Naive thymus-derived CD4-positive, alpha-beta T cell (primary cell): ENCODE measurements around the gene RRAD. TPM values are rescaled to one million over a fixed set of nuclear protein-coding genes. Genes with fewer than 3 reads are reported as not detected.

Experiments
- ATAC-seq: fragments of 150-1000 bp; cut with Tn5 transposase; 2 replicates; pipeline ENCODE4 v1.10.0; 2021; ENCODE audit warnings: mild to moderate bottlenecking, moderate library complexity
- CTCF ChIA-PET: fragments of 350-600 bp; sonication (Branson Sonifier 250); formaldehyde crosslinking; loops from one replicate; lab custom pipeline; 2021; ENCODE audit warnings: antibody characterized with exemption; lab: Charles Lee
- POLR2A ChIA-PET: fragments of 350-600 bp; sonication (Branson Sonifier 250); formaldehyde crosslinking; loops from one replicate; lab custom pipeline; 2021; ENCODE audit warnings: antibody characterized with exemption, inconsistent platforms; lab: Charles Lee
- DNase-seq, 9 donors: peaks; one replicate each; pipeline versions ENCODE4 v3.0.0 to v3.0.0-alpha.2; 2020 to 2022; ENCODE audit warnings: mixed read lengths in 1 of 9
- H3K27ac ChIP-seq: one replicate; pipeline ENCODE4 v1.7.0; 2013; ENCODE audit warnings: mild to moderate bottlenecking, low read depth, low read length, moderate library complexity
- H3K27me3 ChIP-seq, 2 donors: one replicate each; pipeline ENCODE4 v1.7.0; 2013; ENCODE audit warnings: low read length in 2 of 2, mild to moderate bottlenecking in 2 of 2, moderate library complexity in 2 of 2; ENCODE audit not compliant: control insufficient read depth in 2 of 2, insufficient read depth in 2 of 2
- H3K36me3 ChIP-seq, 3 experiments: 1 replicate in 2 of 3; 2 replicates in 1 of 3; pipeline ENCODE4 v1.7.0; 2013; ENCODE audit warnings: low read length in 3 of 3, mild to moderate bottlenecking in 3 of 3, moderate library complexity in 1 of 3; ENCODE audit not compliant: insufficient read depth in 3 of 3, control insufficient read depth in 2 of 3
- H3K4me1 ChIP-seq, 2 donors: one replicate each; pipeline ENCODE4 v1.7.0; 2013; ENCODE audit warnings: low read length in 2 of 2, mild to moderate bottlenecking in 2 of 2, moderate library complexity in 1 of 2; ENCODE audit not compliant: control insufficient read depth in 2 of 2, insufficient read depth in 2 of 2
- H3K4me3 ChIP-seq: 2 replicates; pipeline ENCODE4 v1.7.0; 2013; ENCODE audit warnings: mild to moderate bottlenecking, low read length
- H3K9me3 ChIP-seq, 3 experiments: 1 replicate in 2 of 3; 2 replicates in 1 of 3; pipeline ENCODE4 v1.7.0; 2013; ENCODE audit warnings: low read length in 3 of 3; ENCODE audit not compliant: control insufficient read depth in 2 of 3
- H3K27ac Mint-ChIP-seq, 9 donors: one replicate each; pipeline ENCODE4 v1.8.0; 2020 to 2022; ENCODE audit warnings: mixed read lengths in 9 of 9, mild to moderate bottlenecking in 8 of 9, moderate library complexity in 5 of 9, inconsistent platforms in 2 of 9
- H3K27me3 Mint-ChIP-seq, 5 donors: one replicate each; pipeline ENCODE4 v1.8.0; 2021 to 2022; ENCODE audit warnings: mixed read lengths in 5 of 5, mild to moderate bottlenecking in 1 of 5
- H3K36me3 Mint-ChIP-seq, 5 donors: one replicate each; pipeline ENCODE4 v1.8.0; 2020 to 2022; ENCODE audit warnings: mixed read lengths in 5 of 5, mild to moderate bottlenecking in 3 of 5, inconsistent platforms in 1 of 5
- H3K4me1 Mint-ChIP-seq, 7 donors: one replicate each; pipeline ENCODE4 v1.8.0; 2020 to 2022; ENCODE audit warnings: mixed read lengths in 7 of 7, mild to moderate bottlenecking in 3 of 7, inconsistent platforms in 1 of 7
- H3K4me3 Mint-ChIP-seq, 10 donors: one replicate each; pipeline ENCODE4 v1.8.0; 2020 to 2022; ENCODE audit warnings: mild to moderate bottlenecking in 10 of 10, mixed read lengths in 10 of 10, moderate library complexity in 6 of 10, inconsistent platforms in 2 of 10
- H3K9me3 Mint-ChIP-seq, 11 donors: one replicate each; pipeline ENCODE4 v1.8.0; 2020 to 2022; ENCODE audit warnings: mixed read lengths in 11 of 11, mild to moderate bottlenecking in 4 of 11, inconsistent platforms in 1 of 11, moderate library complexity in 1 of 11
- intact Hi-C, 2 donors: fragments of 100-400 bp; cut with micrococcal nuclease; formaldehyde crosslinking; loops; one replicate each; pipeline ENCODE4 v1.15.1; 2023
- polyA plus RNA-seq, 2 donors: library from polyadenylated mRNA; unstranded; fragments of 300-500 nt; fragmentation: Illumina TruSeq; gene quantifications; one replicate each; pipeline ENCODE4 v1.2.3, GENCODE V29; 2021
- total RNA-seq, 6 experiments: library from RNA in 5 of 6; stranded (reverse) in 5 of 6; gene quantifications; 1 replicate in 5 of 6; 2 replicates in 1 of 6; pipeline ENCODE4 v1.2.3 and lab custom pipeline; 2021 to 2026

The RRAD gene
- total and polyA plus RNA-seq, 7 experiments from 2014 or later: 0.24 to 1.6 (median 0.88) TPM; not detected in 2

GRCh38 chr16:66881964-66882508 is 43.3 kb downstream of the RRAD start:
- Histone ChIP-seq H3K27me3 (no peaks in the 10 kb centered on the region), H3K36me3 (peaks cover 0 to 34% (median 0%) of the 10 kb centered on the region in 3 experiments), H3K9me3 (no peaks in the 10 kb centered on the region), H3K27ac (no peak overlapping the region), H3K4me1 (peaks cover 4 to 12% of the 10 kb centered on the region in 2 donors), H3K4me3 (no peak overlapping the region)
- no peak for ATAC-seq
- H3K9me3 Mint-ChIP-seq: no peaks in the 10 kb centered on the region
- intact Hi-C loops: loop anchor here (5.0 kb wide), 2 partner anchors 50 to 330 kb away; partner anchors contain the start of genes CIAO2B (in 2 of the 2), CKLF (in 1 of the 2) and TK2 (in 1 of the 2)
- peaks cover 22 to 59% (median 37%) of the 10 kb centered on the region in 7 donors for H3K4me1 Mint-ChIP-seq
- ChIA-PET POLR2A (interaction anchor here (0.6 to 3.8 kb wide), 6 partner anchors 9 to 273 kb away, joined by 3 to 21 read pairs (median 4); partner anchors contain the start of gene NAE1), CTCF (interaction anchor here (0.6 to 3.4 kb wide), 4 partner anchors 9 to 51 kb away, joined by 4 to 26 read pairs (median 6); partner anchors contain the start of gene NAE1)
- no peak for DNase-seq
- no peaks in the 10 kb centered on the region for H3K27me3 Mint-ChIP-seq
- H3K4me3 Mint-ChIP-seq: peak overlapping the region in 9 of 10 donors; percentile 51 to 100 (median 92)
- H3K27ac Mint-ChIP-seq: peak overlapping the region in 2 of 9 donors; percentile 12 to 48
- peaks cover 0 to 20% (median 4%) of the 10 kb centered on the region in 5 donors for H3K36me3 Mint-ChIP-seq

GRCh38 chr16:66881560-66881959 is 43.8 kb downstream of the RRAD start:
- Mint-ChIP-seq H3K36me3 (peaks cover 0 to 19% (median 4%) of the 10 kb centered on the region in 5 donors), H3K4me1 (peaks cover 20 to 54% (median 33%) of the 10 kb centered on the region in 7 donors), H3K9me3 (no peaks in the 10 kb centered on the region), H3K4me3 (peak overlapping the region; percentile 29 to 100 (median 94)), H3K27me3 (no peaks in the 10 kb centered on the region), H3K27ac (peak overlapping the region in 3 of 9 donors; percentile 32 to 89 (median 48))
- H3K27ac ChIP-seq: no peak overlapping the region
- H3K9me3 ChIP-seq: no peaks in the 10 kb centered on the region
- POLR2A ChIA-PET: interaction anchor here (0.7 to 3.8 kb wide), 2 partner anchors 11 to 51 kb away, joined by 3 to 21 read pairs; partner anchors contain the start of gene NAE1
- intact Hi-C loops: loop anchor here (5.0 kb wide), 2 partner anchors 51 to 329 kb away; partner anchors contain the start of genes CIAO2B (in 2 of the 2), CKLF (in 1 of the 2) and TK2 (in 1 of the 2)
- H3K36me3 ChIP-seq: peaks cover 0 to 30% (median 0%) of the 10 kb centered on the region in 3 experiments
- H3K4me1 ChIP-seq: peaks cover 4 to 12% of the 10 kb centered on the region in 2 donors
- H3K27me3 ChIP-seq: no peaks in the 10 kb centered on the region
- CTCF ChIA-PET: interaction anchor here (1.1 to 3.4 kb wide), 4 partner anchors 9 to 22 kb away, joined by 3 to 26 read pairs (median 4); no protein-coding TSS in a partner anchor
- ATAC-seq: no peak
- DNase-seq: no peak
- H3K4me3 ChIP-seq: no peak overlapping the region

- POLR2A ChIA-PET: interaction anchor here (0.7 to 3.8 kb wide), 4 partner anchors 12 to 51 kb away, joined by 3 to 21 read pairs (median 3); partner anchors contain the start of gene NAE1
- peaks cover 20 to 52% (median 31%) of the 10 kb centered on the region in 7 donors for H3K4me1 Mint-ChIP-seq
- no peaks in the 10 kb centered on the region for H3K9me3 ChIP-seq
- no peak for ATAC-seq
- peak overlapping the region in 3 of 9 donors; percentile 18 to 89 (median 76) for H3K27ac Mint-ChIP-seq
- no peaks in the 10 kb centered on the region for H3K9me3 Mint-ChIP-seq
- H3K4me3 ChIP-seq: peak overlapping the region; percentile 86
- no peaks in the 10 kb centered on the region for H3K27me3 Mint-ChIP-seq
- H3K27me3 ChIP-seq: no peaks in the 10 kb centered on the region
- H3K36me3 ChIP-seq: peaks cover 0 to 26% (median 0%) of the 10 kb centered on the region in 3 experiments
- CTCF ChIA-PET: interaction anchor here (1.0 to 3.4 kb wide), 5 partner anchors 8 to 51 kb away, joined by 3 to 26 read pairs (median 4); partner anchors contain the start of gene NAE1
- DNase-seq: peak in 1 of 9 donors; percentile 40
- peaks cover 0 to 17% (median 4%) of the 10 kb centered on the region in 5 donors for H3K36me3 Mint-ChIP-seq
- peaks cover 4 to 12% of the 10 kb centered on the region in 2 donors for H3K4me1 ChIP-seq
- intact Hi-C loops: loop anchor here (5.0 kb wide), 2 partner anchors 51 to 329 kb away; partner anchors contain the start of genes CIAO2B (in 2 of the 2), CKLF (in 1 of the 2) and TK2 (in 1 of the 2)
- H3K4me3 Mint-ChIP-seq: peak overlapping the region; percentile 77 to 100 (median 96)
- H3K27ac ChIP-seq: peak overlapping the region; percentile 67
Observed at GRCh38 chr16:66881014-66881417, 44.3 kb downstream of the RRAD start.

GRCh38 chr16:66880288-66881013 is 44.9 kb downstream of the RRAD start, which contains the start of gene PDP2:
Gene PDP2, plus strand, starts transcription at chr16:66880515. Its CDS starts 3,770 bp downstream, at chr16:66884285.
- Histone ChIP-seq H3K4me3 (peak within 1 kb of the TSS; percentile 86), H3K27me3 (no peaks in the 10 kb centered on the region), H3K9me3 (no peaks in the 10 kb centered on the region), H3K36me3 (peaks cover 0 to 20% (median 0%) of the 10 kb centered on the region in 3 experiments), H3K4me1 (peaks cover 4 to 12% of the 10 kb centered on the region in 2 donors), H3K27ac (peak within 1 kb of the TSS; percentile 67)
- ATAC-seq: peak; percentile 99
- Mint-ChIP-seq H3K4me3 (peak within 1 kb of the TSS; percentile 92 to 100 (median 99)), H3K27ac (peak within 1 kb of the TSS; percentile 89 to 98 (median 92)), H3K27me3 (no peaks in the 10 kb centered on the region), H3K4me1 (peaks cover 16 to 51% (median 31%) of the 10 kb centered on the region in 7 donors), H3K9me3 (no peaks in the 10 kb centered on the region), H3K36me3 (peaks cover 0 to 13% (median 4%) of the 10 kb centered on the region in 5 donors)
- intact Hi-C loops: loop anchor here (1.0 to 5.0 kb wide), 3 partner anchors 52 to 328 kb away; partner anchors contain the start of genes CIAO2B (in 2 of the 2), CKLF (in 1 of the 2) and TK2 (in 1 of the 2)
- peak; percentile 73 to 92 (median 90) for DNase-seq
- ChIA-PET CTCF (interaction anchor here (1.0 to 3.4 kb wide), 4 partner anchors 13 to 50 kb away, joined by 3 to 26 read pairs (median 4); partner anchors contain the start of gene NAE1), POLR2A (interaction anchor here (0.8 to 3.8 kb wide), 6 partner anchors 9 to 56 kb away, joined by 3 to 21 read pairs (median 3); partner anchors contain the start of gene NAE1)

GRCh38 chr16:66878067-66878466 is 47.3 kb downstream of the RRAD start:
- Histone ChIP-seq H3K27me3 (no peaks in the 10 kb centered on the region), H3K9me3 (no peaks in the 10 kb centered on the region), H3K4me1 (peaks cover 4 to 12% of the 10 kb centered on the region in 2 donors), H3K4me3 (no peak overlapping the region), H3K36me3 (peaks cover 0 to 6% (median 0%) of the 10 kb centered on the region in 3 experiments), H3K27ac (no peak overlapping the region)
- Mint-ChIP-seq H3K4me3 (peak overlapping the region in 7 of 10 donors; percentile 15 to 75 (median 56)), H3K27ac (peak overlapping the region in 2 of 9 donors; percentile 31 to 46), H3K27me3 (no peaks in the 10 kb centered on the region), H3K9me3 (no peaks in the 10 kb centered on the region), H3K36me3 (peaks cover 0 to 2% (median 0%) of the 10 kb centered on the region in 5 donors), H3K4me1 (peaks cover 17 to 65% (median 31%) of the 10 kb centered on the region in 7 donors)
- no peak for ATAC-seq
- intact Hi-C loops: no loop called here
- ChIA-PET CTCF (no interaction called here), POLR2A (interaction anchor here (3.8 kb wide), 1 partner anchor 48 kb away, joined by 21 read pairs; the partner anchor contains the start of gene NAE1)
- peak in 1 of 9 donors; percentile 67 for DNase-seq
